HT-29 (cell line): Measurements from ENCODE around the gene RIIAD1. TPM values are rescaled to one million over a fixed set of nuclear protein-coding genes. Genes with fewer than 3 reads are reported as not detected.

Source experiments
- small RNA-seq: library from RNA; depleted of rRNA; stranded (forward); fragments of <200 nt; gene quantifications from one replicate; pipeline ENCODE3, GENCODE V24; 2014
- total RNA-seq: library from RNA; depleted of rRNA; stranded (reverse); fragments of >200 nt; shearing (Covaris generic); gene quantifications from 2 replicates; pipeline ENCODE4 v1.2.3, GENCODE V29; 2014; rRNA removed

The RIIAD1 gene
- total RNA-seq, 1 experiment from 2014 or later = not detected

Small RNA genes within 50 kb of the gene (small RNA-seq; reads per million reads assigned to genes)
- not detected for gene RNU6-662P

Other genes with a start within 250 kb of the RIIAD1 start
- gene CGN, start 210.1 kb upstream of the RIIAD1 start, total RNA-seq = 23.5 and 30.7 TPM in 2 replicates
- gene TUFT1, start 181.2 kb upstream of the RIIAD1 start, total RNA-seq = 30.5 and 36.9 TPM in 2 replicates
- 13.3 and 13.9 TPM in 2 replicates for gene SNX27, start 109.5 kb upstream of the RIIAD1 start, total RNA-seq
- gene CELF3, start 4.7 kb upstream of the RIIAD1 start, total RNA-seq = 0.08 and 0.97 TPM in 2 replicates
- 122 and 193 TPM in 2 replicates for gene MRPL9, start 42.0 kb downstream of the RIIAD1 start, total RNA-seq
- gene TDRKH, start 69.0 kb downstream of the RIIAD1 start, total RNA-seq = 6.8 and 9.3 TPM in 2 replicates
- gene LINGO4, start 83.9 kb downstream of the RIIAD1 start, total RNA-seq = not detected in 2 replicates
- 0.33 and 1.1 TPM in 2 replicates for gene RORC, start 110.3 kb downstream of the RIIAD1 start, total RNA-seq
- 3.5 and 5.2 TPM in 2 replicates for gene C2CD4D, start 118.3 kb downstream of the RIIAD1 start, total RNA-seq
- not detected in 2 replicates for gene THEM5, start 132.2 kb downstream of the RIIAD1 start, total RNA-seq
- gene THEM4, start 188.0 kb downstream of the RIIAD1 start, total RNA-seq = 12.2 and 14.8 TPM in 2 replicates